Measurements from ENCODE around the gene EFHC1.

GRCh38 chr6:52538252-52538900 lies 118.2 kb downstream of the EFHC1 start:
- TF ChIP-seq CTCF (IDR thresholded peaks at IDR 0.05; ENCODE audit: low read depth, low read length, poor library complexity, severe bottlenecking) (no peak), EZH2phosphoT487 (IDR thresholded peaks at IDR 0.05; ENCODE audit: borderline replicate concordance, low read length) (no peak)

Measured in DOHH2 (cell line).